Peyer's patch (tissue), 4 donors: ENCODE data around the gene ZFHX2. TPM values are rescaled to one million over a fixed set of nuclear protein-coding genes. Genes with fewer than 3 reads are reported as not detected.

ENCODE experiments used
- DNase-seq, 3 donors: peaks; one replicate each; pipeline ENCODE4 v3.0.0-alpha.2; 2017 to 2019
- H3K27ac ChIP-seq, 4 donors: fragments of 200-600 bp; sonication (generic); one replicate each; pipeline ENCODE4 v1.5.1; 2016 to 2019
- H3K27me3 ChIP-seq, 2 donors: fragments of 200-600 bp; sonication (generic); one replicate each; pipeline ENCODE4 v1.5.1; 2019
- H3K36me3 ChIP-seq, 3 donors: fragments of 200-600 bp; sonication (generic); one replicate each; pipeline ENCODE4 v1.5.1; 2016 to 2019
- H3K4me1 ChIP-seq, 4 donors: fragments of 200-600 bp; sonication (generic); one replicate each; pipeline ENCODE4 v1.5.1; 2016 to 2019
- H3K4me3 ChIP-seq, 4 donors: fragments of 200-600 bp; sonication (generic); 1 replicate in 3 of 4; 2 replicates in 1 of 4; pipeline ENCODE4 v1.5.1; 2016 to 2019; ENCODE audit warnings: mild to moderate bottlenecking in 1 of 4
- H3K9me3 ChIP-seq, 4 donors: fragments of 200-600 bp; sonication (generic); one replicate each; pipeline ENCODE4 v1.5.1; 2016 to 2019; ENCODE audit warnings: mild to moderate bottlenecking in 1 of 4
- POLR2A ChIP-seq, 2 donors: fragments of 450-650 bp; IDR thresholded peaks; one replicate each; pipeline ENCODE4 v1.5.1; 2017; ENCODE audit warnings: antibody characterized with exemption in 2 of 2, mild to moderate bottlenecking in 2 of 2, moderate library complexity in 2 of 2
- total RNA-seq, 4 donors: library from RNA; depleted of rRNA; stranded (reverse); fragments of >200 nt; gene quantifications; one replicate each; pipeline ENCODE4 v1.1.0, GENCODE V29; 2016
- TF ChIP-seq, protein P1 (sequence below), 6 experiments: fragments of 450-650 bp in 4 of 6; fragments of 200-600 bp in 2 of 6; sonication (generic) in 1 of 6; IDR thresholded peaks; one replicate each; pipeline ENCODE4 v1.5.1; 2017 to 2019; ENCODE audit warnings: antibody characterized with exemption in 6 of 6, mild to moderate bottlenecking in 3 of 6, moderate library complexity in 1 of 6

Gene ZFHX2
- total RNA-seq, 4 donors from 2014 or later: 0.53 to 7.4 (median 1.0) TPM

DNA sequence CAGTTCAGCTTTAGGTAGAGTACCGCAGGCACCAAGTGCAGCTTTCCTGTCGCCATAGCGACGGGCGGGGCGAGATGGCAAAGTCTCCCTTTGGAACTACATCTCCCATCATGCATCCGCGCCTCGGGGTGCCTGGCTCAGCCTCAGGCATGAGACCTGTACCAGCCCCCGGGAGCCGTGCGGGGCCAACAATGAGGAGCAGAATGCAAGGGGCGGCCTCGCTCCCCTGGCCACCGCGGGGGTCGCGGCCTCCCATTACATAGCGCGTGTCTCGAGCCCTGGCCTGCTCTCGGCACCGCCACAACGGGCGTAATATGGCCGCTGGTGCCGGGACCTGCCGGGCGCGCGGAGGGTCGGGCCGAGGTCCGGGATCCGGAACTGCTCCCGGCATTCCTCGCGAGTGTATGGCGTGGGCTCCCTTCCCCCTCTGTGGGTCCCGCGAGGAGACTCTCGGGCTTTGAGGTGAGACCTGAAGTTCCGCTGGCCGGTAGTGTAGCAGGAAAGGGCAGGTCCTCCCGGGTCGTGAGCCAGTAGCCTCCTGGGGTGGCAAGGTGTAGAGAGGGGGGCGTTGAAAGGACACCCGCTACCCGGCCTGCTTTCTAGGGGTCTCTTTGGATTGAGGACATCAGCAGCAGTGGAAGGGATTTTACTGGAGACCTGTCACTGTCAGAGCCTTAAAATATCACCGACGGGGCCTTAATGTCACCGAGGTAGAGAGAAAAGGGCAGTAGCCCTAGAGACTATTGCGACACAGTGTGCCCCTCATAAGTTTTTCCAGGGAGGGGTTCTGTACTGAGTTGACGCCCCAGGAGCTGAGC is 4.5 kb upstream of the ZFHX2 start, which contains the start of gene THTPA:
TSS of gene THTPA (plus strand) at position 390 of the 818 bp plus-strand sequence. CDS start 487 bp downstream, outside the sequence.
- peak; percentile 29 to 30 for TF ChIP-seq POLR2A (IDR thresholded peaks at IDR 0.05)
- TF ChIP-seq, protein P1, sequence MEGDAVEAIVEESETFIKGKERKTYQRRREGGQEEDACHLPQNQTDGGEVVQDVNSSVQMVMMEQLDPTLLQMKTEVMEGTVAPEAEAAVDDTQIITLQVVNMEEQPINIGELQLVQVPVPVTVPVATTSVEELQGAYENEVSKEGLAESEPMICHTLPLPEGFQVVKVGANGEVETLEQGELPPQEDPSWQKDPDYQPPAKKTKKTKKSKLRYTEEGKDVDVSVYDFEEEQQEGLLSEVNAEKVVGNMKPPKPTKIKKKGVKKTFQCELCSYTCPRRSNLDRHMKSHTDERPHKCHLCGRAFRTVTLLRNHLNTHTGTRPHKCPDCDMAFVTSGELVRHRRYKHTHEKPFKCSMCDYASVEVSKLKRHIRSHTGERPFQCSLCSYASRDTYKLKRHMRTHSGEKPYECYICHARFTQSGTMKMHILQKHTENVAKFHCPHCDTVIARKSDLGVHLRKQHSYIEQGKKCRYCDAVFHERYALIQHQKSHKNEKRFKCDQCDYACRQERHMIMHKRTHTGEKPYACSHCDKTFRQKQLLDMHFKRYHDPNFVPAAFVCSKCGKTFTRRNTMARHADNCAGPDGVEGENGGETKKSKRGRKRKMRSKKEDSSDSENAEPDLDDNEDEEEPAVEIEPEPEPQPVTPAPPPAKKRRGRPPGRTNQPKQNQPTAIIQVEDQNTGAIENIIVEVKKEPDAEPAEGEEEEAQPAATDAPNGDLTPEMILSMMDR (IDR thresholded peaks at IDR 0.05): no peak
- Histone ChIP-seq H3K36me3 (peaks cover 0 to 26% (median 0%) of the 10 kb centered on the region in 3 donors), H3K4me1 (peaks cover 7 to 21% (median 10%) of the 10 kb centered on the region in 4 donors), H3K4me3 (peak within 1 kb of the TSS; percentile 79 to 89 (median 84)), H3K27ac (peak within 1 kb of the TSS; percentile 89 to 98 (median 94)), H3K27me3 (no peaks in the 10 kb centered on the region), H3K9me3 (no peaks in the 10 kb centered on the region)
- peak; percentile 95 to 98 (median 96) for DNase-seq

DNA sequence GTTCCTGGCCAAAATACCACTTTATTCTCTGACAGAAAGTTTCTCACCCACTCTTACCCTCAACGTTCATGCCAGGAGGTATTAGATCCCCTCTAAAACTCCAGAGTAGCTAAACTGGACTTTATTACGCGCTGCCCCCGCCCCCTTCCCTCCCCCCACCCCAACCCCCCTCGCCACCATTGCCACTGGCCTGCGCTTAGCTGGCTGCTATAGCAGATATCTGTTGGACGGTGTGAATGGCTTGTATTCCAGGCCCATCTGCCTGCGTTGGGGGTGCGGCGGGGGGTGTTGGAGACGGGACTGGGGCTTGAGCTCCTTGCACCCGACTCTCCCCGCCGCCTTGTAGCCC is 3.9 kb upstream of the ZFHX2 start:
- H3K9me3 ChIP-seq: no peaks in the 10 kb centered on the region
- DNase-seq: no peak
- H3K27ac ChIP-seq: peak overlapping the region; percentile 89 to 98 (median 94)
- TF ChIP-seq, protein P1 (IDR thresholded peaks at IDR 0.05): no peak
- no peak for TF ChIP-seq POLR2A (IDR thresholded peaks at IDR 0.05)
- H3K4me3 ChIP-seq: peak overlapping the region; percentile 79 to 89 (median 84)
- peaks cover 0 to 22% (median 0%) of the 10 kb centered on the region in 3 donors for H3K36me3 ChIP-seq
- H3K27me3 ChIP-seq: no peaks in the 10 kb centered on the region
- peaks cover 7 to 27% (median 12%) of the 10 kb centered on the region in 4 donors for H3K4me1 ChIP-seq

DNA sequence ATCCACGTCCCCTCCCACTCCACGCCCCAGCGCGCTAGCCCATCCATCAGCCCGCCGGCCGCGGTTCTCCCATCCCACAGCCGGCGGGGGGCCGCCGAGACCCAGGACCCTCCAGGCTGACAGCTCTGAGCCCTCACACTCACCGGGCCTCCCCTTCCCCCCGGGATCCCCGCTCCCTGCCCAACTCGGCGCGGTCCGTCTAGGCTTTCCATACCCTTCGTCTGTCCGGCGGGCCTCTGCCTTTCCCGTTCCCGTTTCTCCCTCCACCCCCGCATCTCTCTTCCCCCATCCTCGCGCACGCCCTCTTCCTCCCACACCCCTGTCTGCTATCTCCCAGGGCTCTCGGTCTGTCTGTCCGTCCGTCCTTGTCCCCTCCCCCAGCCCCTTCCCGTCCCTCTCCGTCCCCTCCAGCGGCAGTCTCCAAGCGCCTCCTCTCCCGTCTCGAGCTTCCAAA is 726 bp downstream of the ZFHX2 start:
- TF ChIP-seq POLR2A (IDR thresholded peaks at IDR 0.05): no peak
- TF ChIP-seq, protein P1 (IDR thresholded peaks at IDR 0.05): no peak
- peaks cover 0 to 20% (median 3%) of the 10 kb centered on the region in 4 donors for H3K4me1 ChIP-seq
- DNase-seq: peak in 1 of 3 donors; percentile 55
- no peaks in the 10 kb centered on the region for H3K27me3 ChIP-seq
- peak overlapping the region in 2 of 4 donors; percentile 28 to 30 for H3K27ac ChIP-seq
- peak overlapping the region; percentile 49 to 76 (median 65) for H3K4me3 ChIP-seq
- no peaks in the 10 kb centered on the region for H3K36me3 ChIP-seq
- H3K9me3 ChIP-seq: no peaks in the 10 kb centered on the region

DNA sequence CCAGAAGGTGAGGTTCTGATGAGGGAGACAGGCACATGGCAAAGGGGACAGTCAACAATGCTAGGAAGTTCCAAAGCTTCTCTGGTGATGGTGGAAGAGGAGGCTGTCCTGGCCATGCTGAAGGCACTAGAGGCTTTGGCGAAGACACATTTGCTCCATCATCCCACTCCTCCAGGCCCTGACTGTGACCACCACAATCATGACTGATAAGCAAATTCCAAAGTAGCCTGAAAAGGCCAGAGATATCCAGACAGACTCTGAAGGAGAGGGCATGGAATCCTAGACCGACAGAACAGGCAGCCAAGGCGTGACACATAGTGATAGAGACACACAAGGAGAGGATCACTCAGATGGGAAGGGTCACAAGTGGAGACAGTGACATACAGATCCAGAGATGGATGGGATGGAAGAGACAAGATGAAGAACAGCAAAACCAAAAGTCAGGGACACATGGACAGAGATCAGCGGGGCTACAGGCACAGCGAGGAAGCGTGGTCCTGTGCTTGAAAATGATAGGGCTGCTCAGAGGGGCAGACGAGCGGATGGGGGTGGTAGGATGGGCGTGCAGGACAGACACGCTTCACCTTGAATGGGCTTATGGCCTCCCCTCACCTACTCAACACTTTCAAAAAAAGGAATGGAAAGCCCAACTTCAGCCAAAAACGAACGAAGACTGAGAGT is 1.3 kb downstream of the ZFHX2 start:
- Histone ChIP-seq H3K27me3 (no peaks in the 10 kb centered on the region), H3K27ac (no peak overlapping the region), H3K4me3 (peak overlapping the region; percentile 49 to 76 (median 65)), H3K4me1 (peaks cover 0 to 16% (median 3%) of the 10 kb centered on the region in 4 donors), H3K9me3 (no peaks in the 10 kb centered on the region), H3K36me3 (no peaks in the 10 kb centered on the region)
- no peak for TF ChIP-seq POLR2A (IDR thresholded peaks at IDR 0.05)
- TF ChIP-seq, protein P1 (IDR thresholded peaks at IDR 0.05): no peak
- DNase-seq: no peak

DNA sequence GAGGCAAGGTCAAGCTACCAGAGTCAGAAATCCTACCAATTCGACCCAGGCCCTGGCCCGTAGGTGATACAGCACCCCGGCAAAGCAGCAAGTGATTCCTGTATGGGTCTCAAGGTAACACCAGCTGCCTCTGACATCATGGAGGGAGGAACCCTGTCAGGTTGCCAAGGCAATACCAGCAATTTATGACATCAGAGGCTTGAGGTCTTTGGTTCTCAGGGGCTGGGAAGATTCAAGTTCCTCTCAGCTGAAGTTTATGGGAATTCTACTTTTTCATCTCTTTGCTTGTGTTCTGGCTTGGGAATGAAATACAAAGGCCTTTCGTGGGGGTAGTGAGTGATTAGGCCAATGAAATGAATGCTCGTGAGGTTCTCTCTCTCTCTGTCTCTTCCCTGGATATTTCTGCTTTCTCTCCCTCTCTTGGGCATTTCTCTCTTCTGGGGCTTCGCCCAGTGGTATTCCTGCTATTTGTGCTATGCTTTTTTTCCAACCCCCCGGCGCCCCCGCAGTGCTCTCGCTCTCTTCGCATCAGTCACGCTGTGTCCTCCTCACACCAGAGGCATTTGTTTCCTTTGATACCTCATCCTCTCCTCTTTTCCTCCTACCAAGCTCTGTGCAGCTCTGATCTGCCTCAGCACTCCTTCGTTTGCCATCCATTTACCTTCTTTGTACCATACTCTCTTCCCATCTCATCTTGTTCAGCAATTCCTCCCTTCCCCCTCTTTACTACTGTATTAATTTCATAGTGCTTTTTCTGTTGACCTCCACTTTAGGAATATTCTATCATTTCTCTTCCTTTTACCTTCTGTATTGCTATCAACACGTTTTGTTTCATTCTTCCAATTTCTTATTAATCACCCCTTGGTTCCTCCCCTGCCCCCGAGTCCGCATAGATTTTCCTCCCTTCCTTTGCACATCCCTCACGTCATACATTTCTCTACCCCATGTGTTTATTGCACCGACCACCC is 2.9 kb downstream of the ZFHX2 start:
- H3K4me3 ChIP-seq: no peak overlapping the region
- no peaks in the 10 kb centered on the region for H3K36me3 ChIP-seq
- TF ChIP-seq, protein P1 (IDR thresholded peaks at IDR 0.05): no peak
- TF ChIP-seq POLR2A (IDR thresholded peaks at IDR 0.05): no peak
- H3K9me3 ChIP-seq: no peaks in the 10 kb centered on the region
- no peak for DNase-seq
- H3K4me1 ChIP-seq: peaks cover 0 to 15% (median 3%) of the 10 kb centered on the region in 4 donors
- no peaks in the 10 kb centered on the region for H3K27me3 ChIP-seq
- H3K27ac ChIP-seq: no peak overlapping the region
